HepG2 (cell line): Measurements from ENCODE around the gene CAMK2A. TPM values are rescaled to one million over a fixed set of nuclear protein-coding genes. Genes with fewer than 3 reads are reported as not detected.

Source experiments
- ATAC-seq: fragments of 200-7000 bp; cut with Tn5 transposase; 3 replicates; pipeline ENCODE4 v1.9.1; 2020; ENCODE audit warnings: mild to moderate bottlenecking, moderate library complexity
- BruUV-seq: library from RNA; stranded (reverse); fragments of 400-500 nt; replicated peaks from 2 replicates; lab custom pipeline; 2021; lab: Mats Ljungman, UMichigan
- CTCF ChIA-PET: fragments of 300-600 bp; formaldehyde crosslinking; extraction: SDS; loops from one replicate; lab custom pipeline; 2021; ENCODE audit warnings: low total read pairs, inconsistent platforms, low intra/inter-chr PET ratio; lab: Yijun Ruan, JAX
- POLR2A ChIA-PET: fragments of 350-600 bp; sonication (Branson Sonifier 250); formaldehyde crosslinking; loops from one replicate; lab custom pipeline; 2020; ENCODE audit warnings: antibody characterized with exemption, inconsistent platforms; lab: Yijun Ruan, JAX
- DNase-seq: peaks from one replicate; pipeline ENCODE4 v3.0.0-alpha.2; 2015; ENCODE audit warnings: low spot score
- FAIRE-seq: peaks from 3 replicates; lab custom pipeline; 2011; peaks lifted over from hg19 to GRCh38; lab: Jason Lieb, UNC
- H2AFZ ChIP-seq: one replicate; pipeline ENCODE4 v1.6.1; 2011; ENCODE audit warnings: low read length, inconsistent platforms
- H3K27ac ChIP-seq: fragments of 300-600 bp; 3 replicates; pipeline ENCODE4 v1.8.0; 2011; ENCODE audit warnings: mixed run types, mild to moderate bottlenecking, mixed read lengths, low read length, inconsistent platforms; ENCODE audit not compliant: insufficient read depth; ENCODE audit errors: extremely low read length
- H3K27me3 ChIP-seq, 2 experiments: fragments of 200-600 bp in 1 of 2; 2 replicates in 1 of 2; 3 replicates in 1 of 2; pipeline versions ENCODE4 v1.6.0 to v1.8.0; 2011; ENCODE audit warnings: low read length in 2 of 2, mild to moderate bottlenecking in 2 of 2, moderate library complexity in 2 of 2, inconsistent platforms in 1 of 2; ENCODE audit not compliant: insufficient read depth in 2 of 2, control insufficient read depth in 1 of 2
- H3K36me3 ChIP-seq, 2 experiments: fragments of 200-600 bp in 1 of 2; replicated peaks in 1 of 2; 2 replicates in 1 of 2; 3 replicates in 1 of 2; pipeline versions ENCODE4 v1.5.1 to v1.8.0; 2011; ENCODE audit warnings: low read length in 2 of 2, inconsistent platforms in 1 of 2; ENCODE audit not compliant: insufficient read depth in 2 of 2, control insufficient read depth in 1 of 2
- H3K4me1 ChIP-seq: 2 replicates; pipeline ENCODE4 v1.5.1; 2012; ENCODE audit warnings: low read length, inconsistent platforms; ENCODE audit not compliant: insufficient read depth
- H3K4me2 ChIP-seq: 2 replicates; pipeline ENCODE4 v1.6.0; 2011; ENCODE audit warnings: low read depth, low read length, inconsistent platforms
- H3K4me3 ChIP-seq, 3 experiments: fragments of 200-600 bp in 1 of 3; sonication (generic), shearing (Covaris generic) in 1 of 3; replicated peaks in 1 of 3; 2 replicates each; pipeline ENCODE4 v1.5.1; 2011 to 2016; ENCODE audit warnings: low read length in 3 of 3, inconsistent platforms in 2 of 3, low read depth in 2 of 3, mild to moderate bottlenecking in 2 of 3, control low read depth in 1 of 3, mixed read lengths in 1 of 3; ENCODE audit not compliant: insufficient read depth in 1 of 3
- H3K79me2 ChIP-seq: one replicate; pipeline ENCODE4 v1.6.1; 2011; ENCODE audit warnings: low read length, inconsistent platforms; ENCODE audit not compliant: insufficient read depth
- H3K9ac ChIP-seq: 2 replicates; pipeline ENCODE4 v1.6.0; 2011; ENCODE audit warnings: mild to moderate bottlenecking, low read depth, low read length, inconsistent platforms; ENCODE audit not compliant: insufficient read depth
- H3K9me3 ChIP-seq: 2 replicates; pipeline ENCODE4 v1.5.1; 2012; ENCODE audit warnings: mild to moderate bottlenecking, low read length
- H4K20me1 ChIP-seq: 2 replicates; pipeline ENCODE4 v1.6.0; 2011; ENCODE audit warnings: inconsistent platforms, mild to moderate bottlenecking, low read length, moderate library complexity; ENCODE audit not compliant: insufficient read depth
- ATF4 ChIP-seq, 2 experiments: fragments of 450-650 bp in 1 of 2; sonication (generic) in 1 of 2; formaldehyde crosslinking; IDR thresholded peaks; 2 replicates each; pipeline versions ENCODE4 v1.5.0 to v1.8.0; 2020 to 2022; ENCODE audit warnings: mild to moderate bottlenecking in 1 of 2, missing genetic modification reagents in 1 of 2
- ATF7 ChIP-seq, 2 experiments: fragments of 450-650 bp in 1 of 2; sonication (generic) in 1 of 2; formaldehyde crosslinking in 1 of 2; IDR thresholded peaks; 2 replicates each; pipeline versions ENCODE4 v1.4.0 to v1.6.1; 2016 to 2020; ENCODE audit warnings: antibody characterized with exemption in 1 of 2, mild to moderate bottlenecking in 1 of 2, missing genetic modification reagents in 1 of 2
- BCL6 ChIP-seq: IDR thresholded peaks from 2 replicates; pipeline ENCODE4 v1.6.1; 2016; ENCODE audit warnings: missing genetic modification reagents, missing compliant biosample characterization
- CEBPB ChIP-seq: IDR thresholded peaks from 2 replicates; pipeline ENCODE4 v1.6.1; 2011; ENCODE audit warnings: low read depth, low read length, improper control_type of control experiment, borderline replicate concordance
- FOSL1 ChIP-seq: sonication (generic); formaldehyde crosslinking; IDR thresholded peaks from 2 replicates; pipeline ENCODE4 v1.9.0; 2021; ENCODE audit warnings: missing genetic modification reagents, borderline replicate concordance
- FOXA1 ChIP-seq, 2 experiments: fragments of 450-650 bp in 1 of 2; sonication (generic) in 1 of 2; formaldehyde crosslinking in 1 of 2; IDR thresholded peaks; 2 replicates each; pipeline versions ENCODE4 v1.4.0 to v1.6.1; 2016 to 2020; ENCODE audit warnings: missing genetic modification reagents in 1 of 2
- FOXC1 ChIP-seq: sonication (generic); formaldehyde crosslinking; IDR thresholded peaks from 2 replicates; pipeline ENCODE4 v1.8.0; 2022; ENCODE audit warnings: mild to moderate bottlenecking, missing genetic modification reagents, borderline replicate concordance
- FOXP1 ChIP-seq, 2 experiments: fragments of 450-650 bp in 1 of 2; IDR thresholded peaks; 2 replicates each; pipeline ENCODE4 v1.6.1; 2017 to 2018; ENCODE audit warnings: antibody characterized with exemption in 1 of 2
- FOXP4 ChIP-seq: sonication (generic); formaldehyde crosslinking; IDR thresholded peaks from 2 replicates; pipeline ENCODE4 v1.4.0; 2020; ENCODE audit warnings: missing genetic modification reagents
- GATAD2A ChIP-seq: IDR thresholded peaks from 2 replicates; pipeline ENCODE4 v1.6.1; 2016
- GFI1 ChIP-seq: sonication (generic); formaldehyde crosslinking; IDR thresholded peaks from 2 replicates; pipeline ENCODE4 v1.5.0; 2020; ENCODE audit warnings: missing genetic modification reagents, mild to moderate bottlenecking, borderline replicate concordance
- HNRNPLL ChIP-seq: fragments of 200-400 bp; formaldehyde crosslinking; IDR thresholded peaks from 2 replicates; pipeline ENCODE4 v1.6.1; 2017; ENCODE audit warnings: mild to moderate bottlenecking, low read depth, low read length; ENCODE audit not compliant: poor library complexity, severe bottlenecking
- MBNL3 ChIP-seq: fragments of 250-450 bp; sonication (Bioruptor Pico); conservative IDR thresholded peaks from 2 replicates; pipeline ENCODE4 v1.8.0; 2022; ENCODE audit warnings: mild to moderate bottlenecking, inconsistent platforms
- NAIF1 ChIP-seq: sonication (generic); formaldehyde crosslinking; IDR thresholded peaks from 2 replicates; pipeline ENCODE4 v1.5.0; 2020; ENCODE audit warnings: mild to moderate bottlenecking, missing genetic modification reagents, borderline replicate concordance
- NFKB2 ChIP-seq: sonication (generic); formaldehyde crosslinking; IDR thresholded peaks from 2 replicates; pipeline ENCODE4 v1.4.0; 2020; ENCODE audit warnings: missing genetic modification reagents, borderline replicate concordance
- SOX13 ChIP-seq, 3 experiments: fragments of 450-650 bp in 1 of 3; sonication (generic) in 1 of 3; formaldehyde crosslinking in 1 of 3; IDR thresholded peaks in 2 of 3; conservative IDR thresholded peaks in 1 of 3; 2 replicates each; pipeline versions ENCODE4 v1.5.0 to v1.6.1; 2016 to 2020; ENCODE audit warnings: antibody characterized with exemption in 1 of 3, mild to moderate bottlenecking in 1 of 3, missing compliant biosample characterization in 1 of 3, missing genetic modification reagents in 1 of 3, moderate library complexity in 1 of 3
- SOX6 ChIP-seq, 2 experiments: fragments of 450-650 bp in 1 of 2; sonication (generic) in 1 of 2; formaldehyde crosslinking in 1 of 2; IDR thresholded peaks; 2 replicates each; pipeline versions ENCODE4 v1.4.0 to v1.6.1; 2017 to 2020; ENCODE audit warnings: antibody characterized with exemption in 1 of 2, mild to moderate bottlenecking in 1 of 2, missing genetic modification reagents in 1 of 2
- ZNF260 ChIP-seq: sonication (generic); formaldehyde crosslinking; IDR thresholded peaks from 2 replicates; pipeline ENCODE4 v1.4.0; 2020; ENCODE audit warnings: missing genetic modification reagents, low read depth, mild to moderate bottlenecking, borderline replicate concordance
- ZNF639 ChIP-seq: conservative IDR thresholded peaks from 2 replicates; pipeline ENCODE4 v1.6.1; 2018; ENCODE audit warnings: missing genetic modification reagents
- WGBS: methylation state at CpG from one replicate; pipeline ENCODE4 v1.1.6; 2017; ENCODE audit warnings: low lambda C conversion rate; 5-methylcytosine and 5-hydroxymethylcytosine counted together
- in situ Hi-C: cut with HindIII; loops from 2 replicates; pipeline ENCODE4 v1.10.0; 2017; ENCODE audit warnings: low pct_unique_long_range_greater_than_20kb; ENCODE audit not compliant: extremely low pct_ligation_motif_present
- intact Hi-C: fragments of 100-400 bp; cut with micrococcal nuclease; formaldehyde crosslinking; loops from one replicate; pipeline ENCODE4 v1.10.0; 2022; ENCODE audit not compliant: unreplicated experiment
- polyA plus RNA-seq, 8 experiments: library from polyadenylated mRNA; depleted of rRNA in 3 of 8; stranded (reverse) in 7 of 8; unstranded in 1 of 8; fragments of >200 nt; fragmentation: Illumina TruSeq in 4 of 8; extraction: Trizol in 4 of 8; gene quantifications; 2 replicates each; pipeline versions ENCODE4 v1.2.1 to v1.2.3, GENCODE V29; 2011 to 2016; ENCODE audit warnings: low read depth in 4 of 8, missing spikeins in 1 of 8, mixed read lengths in 1 of 8; ENCODE audit not compliant: insufficient read depth in 1 of 8
- total RNA-seq, 5 experiments: library from RNA; depleted of rRNA; stranded (reverse); fragments of >200 nt; fragmentation: Illumina TruSeq; extraction: Trizol; gene quantifications; 2 replicates each; pipeline ENCODE4 v1.2.3, GENCODE V29; 2016; ENCODE audit warnings: low read depth in 1 of 5

CAMK2A gene
- total and polyA plus RNA-seq, 2 of the 13 experiments (the other 11 are each of a cell fraction or from before 2014, with no cell fraction given) = 0.11 TPM; not detected in 1

GRCh38 chr5:150323092-150323491 is 33.5 kb upstream of the CAMK2A start:
- intact Hi-C loops = no loop called here
- WGBS = 20% methylated on average over 6 of the region's 6 CpGs
- FAIRE-seq (no peak), DNase-seq (peak; percentile 70), ATAC-seq (no peak)
- no peaks in the 10 kb centered on the region for H3K79me2 ChIP-seq
- H3K9ac ChIP-seq = no peak overlapping the region
- H4K20me1 ChIP-seq = no peaks in the 10 kb centered on the region
- no peaks in the 10 kb centered on the region for H3K9me3 ChIP-seq
- H3K27ac ChIP-seq = no peak overlapping the region
- no peak overlapping the region for H3K4me2 ChIP-seq
- no TSS peak for BruUV-seq
- CTCF ChIA-PET = no interaction called here
- no peaks in the 10 kb centered on the region; a peak in 1 of 5 replicates for H3K36me3 ChIP-seq
- no peak overlapping the region for H3K4me3 ChIP-seq
- POLR2A ChIA-PET = interaction anchor here (1.1 kb wide), 1 partner anchor 20 kb away, joined by 3 read pairs; the partner anchor contains the start of gene ARSI
- no peak overlapping the region for H2AFZ ChIP-seq
- in situ Hi-C loops = no loop called here
- peaks cover 66% of the 10 kb centered on the region for H3K4me1 ChIP-seq
- H3K27me3 ChIP-seq = no peaks in the 10 kb centered on the region
- TF ChIP-seq NAIF1 (0 out of 2 replicates have a peak, but pooled peaks have one; percentile 59), SOX6 (IDR thresholded peaks at IDR 0.05) (no peak), SOX6 (CRISPR knock-in tag; IDR thresholded peaks at IDR 0.05) (peak; percentile 13; the same call in 1 of the 2 replicates), GFI1 (no peak), ATF7 (IDR thresholded peaks at IDR 0.05) (peak; percentile 83), ATF7 (CRISPR knock-in tag; IDR thresholded peaks at IDR 0.05) (no peak), MBNL3 (CRISPR knock-in tag) (no peak), FOXA1 (IDR thresholded peaks at IDR 0.05) (no peak), FOXA1 (CRISPR knock-in tag; IDR thresholded peaks at IDR 0.05) (peak; percentile 88), FOXP4 (CRISPR knock-in tag) (0 out of 2 replicates have a peak, but pooled peaks have one; percentile 33), CEBPB (peak; percentile 98), GATAD2A (CRISPR knock-in tag) (0 out of 2 replicates have a peak, but pooled peaks have one; percentile 14), FOXC1 (CRISPR knock-in tag) (no peak), HNRNPLL (peak; percentile 18), ZNF260 (CRISPR knock-in tag) (no peak), SOX13 (IDR thresholded peaks at IDR 0.05) (no peak), SOX13 (CRISPR knock-in tag; conservative IDR thresholded peaks at IDR 0.05 in 1 of 2, IDR thresholded peaks at IDR 0.05 in 1 of 2) (peak in 1 of 2 experiments; percentile 61; a peak in 2 of 4 replicates), FOXP1 (IDR thresholded peaks at IDR 0.05) (peak; percentile 6; the same call in 1 of the 2 replicates), FOXP1 (CRISPR knock-in tag; IDR thresholded peaks at IDR 0.05) (peak; percentile 68), FOSL1 (CRISPR knock-in tag) (no peak), BCL6 (CRISPR knock-in tag) (0 out of 2 replicates have a peak, but pooled peaks have one; percentile 20), ZNF639 (CRISPR knock-in tag) (no peak), ATF4 (CRISPR knock-in tag; IDR thresholded peaks at IDR 0.05) (peak in 1 of 2 experiments; percentile 51; a peak in 1 of 4 replicates), NFKB2 (CRISPR knock-in tag) (no peak)
